IMR-90 (cell line): ENCODE results near the gene TMC3. TPM values are rescaled to one million over a fixed set of nuclear protein-coding genes. Genes with fewer than 3 reads are reported as not detected.

Experiments used
- ATAC-seq: fragments of 200-7000 bp; cut with Tn5 transposase; 2 replicates; pipeline ENCODE4 v1.9.1; 2020; ENCODE audit warnings: low read depth, mild to moderate bottlenecking, moderate library complexity
- BruUV-seq: library from RNA; stranded (reverse); fragments of 400-500 nt; replicated peaks from 2 replicates; lab custom pipeline; 2021; lab: Mats Ljungman, UMichigan
- CTCF ChIA-PET: fragments of 300-600 bp; formaldehyde crosslinking; extraction: SDS; loops from one replicate; lab custom pipeline; 2021; ENCODE audit warnings: antibody characterized with exemption; lab: Yijun Ruan, JAX
- POLR2A ChIA-PET: fragments of 300-600 bp; sonication (Branson Sonifier 250); formaldehyde crosslinking; loops from one replicate; lab custom pipeline; 2022; ENCODE audit warnings: antibody characterized with exemption; ENCODE audit not compliant: unreplicated experiment; lab: Charles Lee
- DNase-seq: peaks from one replicate; pipeline ENCODE4 v3.0.0; 2013
- H2AFZ ChIP-seq: replicated peaks from 2 replicates; pipeline ENCODE3; 2013; ENCODE audit warnings: low read length, mild to moderate bottlenecking; ENCODE audit not compliant: poor library complexity
- H2AK5ac ChIP-seq: 2 replicates; pipeline ENCODE4 v1.6.1; 2013; ENCODE audit warnings: low read depth, low read length, inconsistent platforms
- H2AK9ac ChIP-seq: replicated peaks from 2 replicates; pipeline ENCODE3; 2013; ENCODE audit warnings: mild to moderate bottlenecking, low read depth, low read length, moderate library complexity; ENCODE audit not compliant: poor library complexity
- H2BK120ac ChIP-seq: 2 replicates; pipeline ENCODE4 v1.6.1; 2013; ENCODE audit warnings: low read depth, low read length, inconsistent platforms
- H2BK15ac ChIP-seq: 3 replicates; pipeline ENCODE4 v1.6.1; 2013; ENCODE audit warnings: low read depth, low read length, inconsistent platforms
- H2BK20ac ChIP-seq: 2 replicates; pipeline ENCODE4 v1.6.1; 2013; ENCODE audit warnings: low read depth, mild to moderate bottlenecking, inconsistent platforms, low read length, moderate library complexity
- H2BK5ac ChIP-seq: 2 replicates; pipeline ENCODE4 v1.6.1; 2013; ENCODE audit warnings: mild to moderate bottlenecking, low read depth, low read length, inconsistent platforms; ENCODE audit not compliant: poor library complexity, severe bottlenecking
- H3K14ac ChIP-seq: replicated peaks from 2 replicates; pipeline ENCODE4 v1.6.1; 2013; ENCODE audit warnings: low read depth, low read length, inconsistent platforms
- H3K18ac ChIP-seq: 2 replicates; pipeline ENCODE4 v1.6.1; 2013; ENCODE audit warnings: low read depth, low read length, control low read depth
- H3K23ac ChIP-seq: 2 replicates; pipeline ENCODE4 v1.6.1; 2013; ENCODE audit warnings: low read depth, low read length, inconsistent platforms
- H3K27ac ChIP-seq: 2 replicates; pipeline ENCODE4 v1.5.1; 2013; ENCODE audit warnings: mild to moderate bottlenecking, control low read depth, low read length; ENCODE audit not compliant: insufficient read depth
- H3K27me3 ChIP-seq: 2 replicates; pipeline ENCODE4 v1.6.1; 2013; ENCODE audit warnings: low read length; ENCODE audit not compliant: control insufficient read depth, insufficient read depth
- H3K36me3 ChIP-seq: 2 replicates; pipeline ENCODE4 v1.6.1; 2013; ENCODE audit warnings: low read length, mixed read lengths; ENCODE audit not compliant: control insufficient read depth, insufficient read depth
- H3K4ac ChIP-seq: 2 replicates; pipeline ENCODE4 v1.6.1; 2013; ENCODE audit warnings: low read depth, low read length, inconsistent platforms
- H3K4me1 ChIP-seq: 2 replicates; pipeline ENCODE4 v1.6.1; 2013; ENCODE audit warnings: low read length, mixed read lengths; ENCODE audit not compliant: control insufficient read depth, insufficient read depth
- H3K4me2 ChIP-seq: 2 replicates; pipeline ENCODE4 v1.6.1; 2013; ENCODE audit warnings: low read depth, mild to moderate bottlenecking, control low read depth, low read length, moderate library complexity
- H3K4me3 ChIP-seq: 2 replicates; pipeline ENCODE4 v1.5.1; 2013; ENCODE audit warnings: low read depth, mild to moderate bottlenecking, control low read depth, low read length, moderate library complexity; ENCODE audit not compliant: insufficient read depth
- H3K56ac ChIP-seq: 2 replicates; pipeline ENCODE4 v1.6.1; 2013; ENCODE audit warnings: low read length, inconsistent platforms; ENCODE audit not compliant: insufficient read depth; ENCODE audit errors: extremely low read depth
- H3K79me1 ChIP-seq, 2 experiments: 2 replicates each; pipeline ENCODE4 v1.6.1; 2013; ENCODE audit warnings: low read length in 2 of 2, inconsistent platforms in 1 of 2, low read depth in 1 of 2
- H3K9ac ChIP-seq: 2 replicates; pipeline ENCODE4 v1.6.1; 2013; ENCODE audit warnings: low read depth, low read length, control low read depth
- H3K9me1 ChIP-seq: 2 replicates; pipeline ENCODE4 v1.6.1; 2013; ENCODE audit warnings: low read length, inconsistent platforms; ENCODE audit not compliant: insufficient read depth
- H3K9me3 ChIP-seq: 2 replicates; pipeline ENCODE4 v1.6.1; 2013; ENCODE audit warnings: low read length; ENCODE audit not compliant: control insufficient read depth, insufficient read depth
- H4K20me1 ChIP-seq: 2 replicates; pipeline ENCODE4 v1.6.1; 2013; ENCODE audit warnings: low read length, inconsistent platforms; ENCODE audit not compliant: insufficient read depth
- H4K5ac ChIP-seq: 2 replicates; pipeline ENCODE4 v1.6.1; 2013; ENCODE audit warnings: mild to moderate bottlenecking, low read depth, low read length, control low read depth
- H4K8ac ChIP-seq, 2 experiments: 2 replicates each; pipeline ENCODE4 v1.6.1; 2013; ENCODE audit warnings: low read depth in 2 of 2, low read length in 2 of 2, control low read depth in 1 of 2, inconsistent platforms in 1 of 2
- H4K91ac ChIP-seq: 2 replicates; pipeline ENCODE4 v1.6.1; 2013; ENCODE audit warnings: low read depth, low read length, inconsistent platforms; ENCODE audit not compliant: insufficient read depth
- BHLHE40 ChIP-seq: fragments of 150-350 bp; IDR thresholded peaks from 2 replicates; pipeline ENCODE4 v1.6.1; 2016; ENCODE audit warnings: mild to moderate bottlenecking, low read depth, low read length
- CHD1 ChIP-seq: IDR thresholded peaks from 2 replicates; pipeline ENCODE4 v1.6.1; 2012; ENCODE audit warnings: low read depth, low read length, improper control_type of control experiment
- CTCF ChIP-seq: conservative IDR thresholded peaks from 2 replicates; pipeline ENCODE4 v1.5.1; 2012; ENCODE audit warnings: mild to moderate bottlenecking, low read depth, low read length, improper control_type of control experiment
- MAZ ChIP-seq: IDR thresholded peaks from 2 replicates; pipeline ENCODE4 v1.6.1; 2012; ENCODE audit warnings: low read depth, mild to moderate bottlenecking, low read length, improper control_type of control experiment, moderate library complexity, borderline replicate concordance
- NFE2L2 ChIP-seq: fragments of 150-350 bp; IDR thresholded peaks from 2 replicates; pipeline ENCODE4 v1.6.1; 2016; ENCODE audit warnings: low read depth, mild to moderate bottlenecking, low read length
- POLR2A ChIP-seq: IDR thresholded peaks from 2 replicates; pipeline ENCODE4 v1.6.1; 2012; ENCODE audit warnings: mild to moderate bottlenecking, low read depth, low read length
- WGBS, 2 experiments: methylation state at CpG; one replicate each; pipeline versions ENCODE4 v1.1.5 to v1.1.7; 2013; ENCODE audit warnings: missing lambda C conversion rate in 2 of 2; ENCODE audit not compliant: insufficient read length in 1 of 2; ENCODE audit errors: extremely low coverage in 2 of 2; 5-methylcytosine and 5-hydroxymethylcytosine counted together
- dilution Hi-C: fragments of 300-500 bp; cut with HindIII; formaldehyde crosslinking; loops from one replicate; pipeline ENCODE4 v1.14.3; 2018; ENCODE audit warnings: low sequenced_read_pairs; ENCODE audit not compliant: unreplicated experiment
- in situ Hi-C: fragments of 300-500 bp; cut with MboI; formaldehyde crosslinking; loops from 3 replicates; pipeline ENCODE4 v1.14.3; 2019; ENCODE audit warnings: low sequenced_read_pairs, inconsistent platforms, mixed read lengths
- intact Hi-C: fragments of 100-400 bp; cut with micrococcal nuclease; formaldehyde crosslinking; loops from 2 replicates; pipeline ENCODE4 v1.10.0; 2022
- polyA plus RNA-seq, 3 experiments: library from polyadenylated mRNA; depleted of rRNA; stranded (reverse); fragments of >200 nt; gene quantifications; 2 replicates each; pipeline ENCODE4 v1.2.3, GENCODE V29; 2012; ENCODE audit warnings: low replicate concordance in 1 of 3
- total RNA-seq: library from RNA; depleted of rRNA; stranded (reverse); fragments of >200 nt; gene quantifications from 2 replicates; pipeline ENCODE4 v1.2.3, GENCODE V29; 2012

Gene TMC3
- total and polyA plus RNA-seq, 2 of the 4 experiments (the other 2 are of a cell fraction), result not detected

- H3K4me3 ChIP-seq, result no peak overlapping the region
- H3K9me3 ChIP-seq, result no peaks in the 10 kb centered on the region; the same call in 1 of the 2 replicates
- no peak overlapping the region for H2AFZ ChIP-seq
- H2AK5ac ChIP-seq, result no peak overlapping the region
- no peak overlapping the region for H2BK120ac ChIP-seq
- no peak overlapping the region for H4K5ac ChIP-seq
- H4K20me1 ChIP-seq, result no peaks in the 10 kb centered on the region
- no peaks in the 10 kb centered on the region for H3K9me1 ChIP-seq
- no peak overlapping the region for H3K14ac ChIP-seq
- no peaks in the 10 kb centered on the region; the same call in 1 of the 2 replicates for H3K27me3 ChIP-seq
- BruUV-seq, result no TSS peak
- no peak overlapping the region for H3K27ac ChIP-seq
- no peak overlapping the region for H4K8ac ChIP-seq
- no peak overlapping the region for H3K18ac ChIP-seq
- no peak overlapping the region for H3K23ac ChIP-seq
- H4K91ac ChIP-seq, result no peak overlapping the region
- no peaks in the 10 kb centered on the region for H3K36me3 ChIP-seq
- intact Hi-C loops (no loop called here), dilution Hi-C loops (no loop called here), in situ Hi-C loops (no loop called here)
- H2BK5ac ChIP-seq, result no peak overlapping the region
- no peak overlapping the region for H2AK9ac ChIP-seq
- ChIA-PET CTCF (interaction anchor here (0.7 to 1.5 kb wide), 4 partner anchors 19 to 90 kb away, joined by 3 to 5 read pairs (median 3); no protein-coding TSS in a partner anchor), POLR2A (interaction anchor here (0.6 kb wide), 1 partner anchor 17 kb away, joined by 6 read pairs; no protein-coding TSS in a partner anchor)
- no peaks in the 10 kb centered on the region for H3K79me1 ChIP-seq
- H2BK15ac ChIP-seq, result no peak overlapping the region
- WGBS, 2 experiments, result 74% methylated on average over 4 of the region's 5 CpGs; no CpG with 5 or more reads in 1 of the 2 experiments
- no peak overlapping the region for H2BK20ac ChIP-seq
- no peak overlapping the region for H3K9ac ChIP-seq
- H3K56ac ChIP-seq, result no peak overlapping the region
- ATAC-seq, result no peak
- no peak overlapping the region for H3K4ac ChIP-seq
- TF ChIP-seq CHD1 (no peak), BHLHE40 (no peak), NFE2L2 (no peak), CTCF (no peak), MAZ (no peak), POLR2A (no peak)
- no peak for DNase-seq
- no peaks in the 10 kb centered on the region for H3K4me1 ChIP-seq
- no peak overlapping the region for H3K4me2 ChIP-seq
Measured at GRCh38 chr15:81356252-81356651, 17.8 kb downstream of the TMC3 start.
